ENCODE data around the gene DMXL2.
"Not testable (repeated sequence)": the region's sequence is repeated elsewhere in the genome, so short reads cannot be mapped to it uniquely, and the experiment has no call there.

Gene DMXL2

GRCh38 chr15:51492528-51492927, 130.0 kb downstream of the DMXL2 start:
- no peak for DNase-seq

- no peak for DNase-seq
Measured at GRCh38 chr15:51491941-51492340, 130.6 kb downstream of the DMXL2 start.

- no peak for DNase-seq
Measured at GRCh38 chr15:51484781-51485180, 137.8 kb downstream of the DMXL2 start.

GRCh38 chr15:51483985-51484384, 138.6 kb downstream of the DMXL2 start:
- no peak for DNase-seq

- no peak for DNase-seq
Measured at GRCh38 chr15:51483520-51483919, 139.1 kb downstream of the DMXL2 start.

GRCh38 chr15:51475736-51476135, 146.8 kb downstream of the DMXL2 start:
- no peak for DNase-seq

- no peak for DNase-seq
Measured at GRCh38 chr15:51470512-51470911, 152.1 kb downstream of the DMXL2 start.

GRCh38 chr15:51460796-51461195, 161.8 kb downstream of the DMXL2 start:
- DNase-seq: no peak

- no peak for DNase-seq
Measured at GRCh38 chr15:51450001-51450400, 172.6 kb downstream of the DMXL2 start.

GRCh38 chr15:51448622-51449399, 173.8 kb downstream of the DMXL2 start:
- peak; percentile 38 to 65 (median 56) for DNase-seq

GRCh38 chr15:51447855-51448621, 174.5 kb downstream of the DMXL2 start:
- DNase-seq: no peak

GRCh38 chr15:51446029-51446744, 176.4 kb downstream of the DMXL2 start:
- DNase-seq: not testable (repeated sequence)

GRCh38 chr15:51444807-51445206, 177.8 kb downstream of the DMXL2 start:
- no peak for DNase-seq

GRCh38 chr15:51444112-51444511, 178.5 kb downstream of the DMXL2 start:
- DNase-seq: no peak

GRCh38 chr15:51443282-51443914, 179.2 kb downstream of the DMXL2 start:
- peak in 2 of 4 experiments; percentile 6 to 16 for DNase-seq

- DNase-seq: no peak
Measured at GRCh38 chr15:51438526-51438925, 184.0 kb downstream of the DMXL2 start.

- DNase-seq: no peak
Measured at GRCh38 chr15:51425517-51426040, 197.0 kb downstream of the DMXL2 start.

GRCh38 chr15:51424780-51425179, 197.8 kb downstream of the DMXL2 start:
- no peak for DNase-seq

- not testable (repeated sequence) for DNase-seq
Measured at GRCh38 chr15:51423040-51423439, 199.5 kb downstream of the DMXL2 start.

GRCh38 chr15:51416129-51416528, 206.4 kb downstream of the DMXL2 start:
- DNase-seq: no peak

- no peak for DNase-seq
Measured at GRCh38 chr15:51414256-51414860, 208.2 kb downstream of the DMXL2 start.

Measured in suppressor macrophage (primary cell).